Esophagus squamous epithelium (tissue), 5 donors: ENCODE data around the gene GOLGA6C. TPM values are rescaled to one million over a fixed set of nuclear protein-coding genes. Genes with fewer than 3 reads are reported as not detected.
"Not testable (repeated sequence)": the region's sequence is repeated elsewhere in the genome, so short reads cannot be mapped to it uniquely, and the experiment has no call there.

Experiments
- DNase-seq: peaks from one replicate; lab custom pipeline; 2025; lab: John Stamatoyannopoulos, UW
- H3K27ac ChIP-seq, 4 donors: fragments of 200-600 bp; sonication (generic); one replicate each; pipeline ENCODE4 v1.5.1; 2016 to 2019; ENCODE audit warnings: mild to moderate bottlenecking in 1 of 4
- H3K27me3 ChIP-seq, 4 donors: fragments of 200-600 bp; sonication (generic); 1 replicate in 3 of 4; 2 replicates in 1 of 4; pipeline versions ENCODE4 v1.5.1 to v1.6.0; 2017 to 2021; ENCODE audit warnings: antibody characterized with exemption in 1 of 4
- H3K36me3 ChIP-seq, 3 donors: fragments of 200-600 bp; sonication (generic); one replicate each; pipeline ENCODE4 v1.5.1; 2016 to 2019
- H3K4me1 ChIP-seq, 3 donors: fragments of 200-600 bp; sonication (generic); one replicate each; pipeline ENCODE4 v1.5.1; 2017 to 2019
- H3K4me3 ChIP-seq, 4 donors: fragments of 200-600 bp; sonication (generic); 1 replicate in 3 of 4; 2 replicates in 1 of 4; pipeline ENCODE4 v1.5.1; 2016 to 2019; ENCODE audit warnings: mild to moderate bottlenecking in 2 of 4, moderate library complexity in 1 of 4
- H3K9me3 ChIP-seq, 3 donors: fragments of 200-600 bp; sonication (generic); one replicate each; pipeline ENCODE4 v1.5.1; 2016 to 2019
- POLR2A ChIP-seq, 4 donors: fragments of 450-650 bp; IDR thresholded peaks; one replicate each; pipeline ENCODE4 v1.6.1; 2017; ENCODE audit warnings: antibody characterized with exemption in 4 of 4, mild to moderate bottlenecking in 4 of 4, moderate library complexity in 3 of 4
- WGBS, 2 donors: methylation state at CpG; one replicate each; pipeline ENCODE4 v1.1.5; 2018; 5-methylcytosine and 5-hydroxymethylcytosine counted together
- intact Hi-C: fragments of 100-400 bp; cut with DNase I; formaldehyde crosslinking; loops from one replicate; pipeline ENCODE4 v1.15.0; 2022
- total RNA-seq, 4 donors: library from RNA; depleted of rRNA; stranded (reverse); fragments of >200 nt; gene quantifications; one replicate each; pipeline ENCODE4 v1.1.0, GENCODE V29; 2016
- TF ChIP-seq, protein P1 (sequence below), 6 experiments: fragments of 450-650 bp in 4 of 6; fragments of 200-600 bp in 2 of 6; sonication (generic) in 2 of 6; IDR thresholded peaks; one replicate each; pipeline ENCODE4 v1.5.1; 2016 to 2019; ENCODE audit warnings: antibody characterized with exemption in 6 of 6, mild to moderate bottlenecking in 4 of 6, moderate library complexity in 4 of 6
- donor health status: DM: yes; HTN: yes; CAD: no.

Gene GOLGA6C
- total RNA-seq, 4 donors from 2014 or later = not detected

DNA sequence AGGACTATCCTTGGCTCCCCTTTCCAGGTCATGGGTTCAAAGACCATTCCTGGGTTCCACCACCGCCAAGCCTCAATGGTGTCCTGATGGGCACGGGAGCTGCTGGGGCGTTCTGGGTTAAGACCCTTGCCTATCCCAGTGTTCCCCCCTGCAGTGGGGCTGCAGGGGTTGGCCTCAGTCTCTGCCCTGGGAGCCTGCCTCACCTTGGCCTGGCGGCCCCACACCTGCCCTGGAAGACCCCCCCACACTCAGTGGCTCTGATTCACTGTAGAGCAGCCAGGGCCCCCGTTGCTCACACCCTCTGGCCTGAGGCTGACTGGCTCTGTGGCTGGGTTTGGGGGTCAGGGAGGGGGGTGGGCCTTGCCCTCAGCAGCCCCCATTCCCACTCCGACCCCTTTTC, 34.4 kb upstream of the GOLGA6C start:
- Histone ChIP-seq H3K27ac (no peak overlapping the region), H3K4me1 (peaks cover 0 to 14% (median 0%) of the 10 kb centered on the region in 3 donors), H3K4me3 (no peak overlapping the region), H3K9me3 (no peaks in the 10 kb centered on the region), H3K27me3 (peaks cover 0 to 13% (median 0%) of the 10 kb centered on the region in 4 donors), H3K36me3 (no peaks in the 10 kb centered on the region)
- TF ChIP-seq, protein P1, sequence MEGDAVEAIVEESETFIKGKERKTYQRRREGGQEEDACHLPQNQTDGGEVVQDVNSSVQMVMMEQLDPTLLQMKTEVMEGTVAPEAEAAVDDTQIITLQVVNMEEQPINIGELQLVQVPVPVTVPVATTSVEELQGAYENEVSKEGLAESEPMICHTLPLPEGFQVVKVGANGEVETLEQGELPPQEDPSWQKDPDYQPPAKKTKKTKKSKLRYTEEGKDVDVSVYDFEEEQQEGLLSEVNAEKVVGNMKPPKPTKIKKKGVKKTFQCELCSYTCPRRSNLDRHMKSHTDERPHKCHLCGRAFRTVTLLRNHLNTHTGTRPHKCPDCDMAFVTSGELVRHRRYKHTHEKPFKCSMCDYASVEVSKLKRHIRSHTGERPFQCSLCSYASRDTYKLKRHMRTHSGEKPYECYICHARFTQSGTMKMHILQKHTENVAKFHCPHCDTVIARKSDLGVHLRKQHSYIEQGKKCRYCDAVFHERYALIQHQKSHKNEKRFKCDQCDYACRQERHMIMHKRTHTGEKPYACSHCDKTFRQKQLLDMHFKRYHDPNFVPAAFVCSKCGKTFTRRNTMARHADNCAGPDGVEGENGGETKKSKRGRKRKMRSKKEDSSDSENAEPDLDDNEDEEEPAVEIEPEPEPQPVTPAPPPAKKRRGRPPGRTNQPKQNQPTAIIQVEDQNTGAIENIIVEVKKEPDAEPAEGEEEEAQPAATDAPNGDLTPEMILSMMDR (IDR thresholded peaks at IDR 0.05) = no peak
- no peak for TF ChIP-seq POLR2A (IDR thresholded peaks at IDR 0.05)
- intact Hi-C loops = no loop called here
- DNase-seq = no peak
- 63 to 91% methylated on average over 1 to 2 of the region's 6 CpGs for WGBS, 2 donors

DNA sequence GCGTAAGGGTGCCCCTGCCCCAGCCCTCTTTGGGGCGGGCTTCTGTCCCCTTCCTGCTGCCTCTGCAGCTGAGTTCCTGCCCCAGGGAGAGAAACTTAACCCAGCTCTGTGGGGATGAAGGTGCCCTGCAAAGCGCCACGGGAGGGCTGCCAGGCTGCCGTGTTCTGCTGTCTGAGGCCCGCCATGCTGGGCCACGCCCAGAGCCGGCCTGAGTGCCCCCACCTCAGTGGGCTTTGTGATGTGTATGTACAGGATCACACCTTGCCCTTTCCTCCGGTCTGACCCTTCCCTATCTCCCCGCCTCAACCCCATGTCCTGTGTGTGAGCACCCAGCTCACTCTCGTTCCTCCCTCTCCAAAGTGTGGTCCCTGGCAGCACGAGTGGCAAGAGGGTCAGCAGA, 33.9 kb upstream of the GOLGA6C start:
- TF ChIP-seq POLR2A (IDR thresholded peaks at IDR 0.05) = no peak
- TF ChIP-seq, protein P1 (IDR thresholded peaks at IDR 0.05) = no peak
- 44 to 72% methylated on average over 6 to 8 of the region's 12 CpGs for whole genome bisulfite sequencing, 2 donors

DNA sequence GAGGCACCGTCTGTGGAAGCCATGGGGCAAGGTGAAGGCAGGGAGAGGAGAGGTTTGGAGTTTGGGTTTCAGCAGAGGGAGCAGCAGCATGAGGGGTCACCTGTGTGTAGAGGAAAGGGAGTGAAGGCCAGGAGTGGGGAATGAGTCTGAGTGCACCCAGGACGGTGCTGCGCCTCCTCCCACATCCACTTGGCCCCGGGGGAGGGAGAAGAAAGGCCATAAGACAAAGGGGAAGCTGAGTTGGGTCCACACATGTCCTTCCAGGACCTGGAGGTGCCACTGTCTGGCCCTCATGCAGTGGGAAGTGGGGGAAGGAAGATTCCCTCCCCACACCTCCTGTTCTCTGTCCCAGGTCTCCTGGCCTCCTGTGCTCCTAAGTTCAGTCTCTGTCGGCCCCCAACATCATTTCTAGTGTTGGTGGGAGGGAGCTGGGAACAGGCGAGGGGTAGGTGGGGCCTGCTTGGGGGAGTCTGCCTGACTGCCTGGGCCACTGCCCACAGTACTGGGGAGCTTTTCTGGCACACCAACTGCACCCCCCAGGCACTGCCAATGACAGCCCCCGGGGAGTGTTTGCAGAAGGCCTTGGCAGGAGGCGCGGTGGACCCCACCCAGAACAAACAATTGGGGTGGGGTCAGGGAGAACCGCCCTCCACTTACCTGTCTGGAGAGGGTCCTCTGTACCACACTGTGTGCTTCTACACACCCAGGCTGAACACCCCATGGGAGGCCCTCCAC, 32.9 kb upstream of the GOLGA6C start:
- H3K27ac ChIP-seq, H3K4me3 ChIP-seq, DNase-seq, intact Hi-C loops, H3K9me3 ChIP-seq, H3K4me1 ChIP-seq, H3K36me3 ChIP-seq: not testable (repeated sequence)
- 59 to 80% methylated on average over 3 of the region's 10 CpGs for WGBS, 2 donors
- peaks cover 0 to 24% (median 0%) of the 10 kb centered on the region in 4 donors for H3K27me3 ChIP-seq

More for the DNA sequence above, 33.9 kb upstream of the GOLGA6C start:
- H3K4me3 ChIP-seq = no peak overlapping the region
- peaks cover 0 to 8% (median 0%) of the 10 kb centered on the region in 3 donors for H3K4me1 ChIP-seq
- DNase-seq = no peak
- H3K27me3 ChIP-seq = peaks cover 0 to 19% (median 0%) of the 10 kb centered on the region in 4 donors
- intact Hi-C loops = no loop called here
- H3K9me3 ChIP-seq = no peaks in the 10 kb centered on the region
- H3K27ac ChIP-seq = no peak overlapping the region
- no peaks in the 10 kb centered on the region for H3K36me3 ChIP-seq

DNA sequence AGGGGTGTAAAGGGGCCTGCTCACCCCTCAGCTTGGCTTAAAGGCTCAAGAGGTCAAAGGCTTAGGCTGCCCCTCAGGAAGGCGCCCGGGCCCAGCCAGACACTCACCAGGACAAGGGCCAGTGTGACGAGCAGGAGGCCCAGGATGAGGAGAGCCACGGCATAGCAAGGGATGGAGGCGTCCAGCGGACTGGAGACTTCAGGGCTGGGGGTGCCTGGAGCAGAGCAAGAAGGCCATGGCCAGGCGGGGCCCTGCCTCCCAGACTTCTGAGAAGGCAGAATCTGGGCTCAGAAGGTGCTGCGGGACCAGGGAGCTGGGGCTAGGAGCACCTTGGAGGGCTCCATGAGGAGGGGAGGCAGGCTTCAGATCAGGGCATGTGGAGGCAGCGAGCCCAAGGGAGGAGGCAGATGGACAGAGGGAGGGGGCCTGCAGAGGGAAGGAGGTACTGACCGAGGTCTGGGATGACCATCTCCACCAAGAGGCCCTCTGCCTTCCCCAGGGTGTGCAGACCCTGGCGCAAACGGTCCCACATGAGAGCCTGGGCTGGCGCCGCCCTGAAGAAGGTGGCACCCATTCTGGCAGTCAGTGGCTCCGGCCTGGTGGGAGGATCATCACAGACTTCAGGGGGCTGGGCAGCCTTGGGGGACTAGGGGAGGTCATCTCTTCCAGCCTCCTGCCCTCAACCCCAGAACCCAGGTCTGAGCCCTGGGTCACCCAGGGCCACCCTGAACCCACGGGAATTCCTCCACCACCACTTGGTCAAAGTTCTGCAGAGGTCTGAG, 32.0 kb upstream of the GOLGA6C start:
- Histone ChIP-seq H3K27ac (no peak overlapping the region), H3K4me1 (no peaks in the 10 kb centered on the region), H3K4me3 (no peak overlapping the region), H3K27me3 (peaks cover 0 to 24% (median 0%) of the 10 kb centered on the region in 4 donors), H3K36me3 (no peaks in the 10 kb centered on the region), H3K9me3 (no peaks in the 10 kb centered on the region)
- 86 to 90% methylated on average over 7 of the region's 16 CpGs for WGBS, 2 donors
- no peak for DNase-seq
- intact Hi-C loops = no loop called here
- TF ChIP-seq, protein P1 (IDR thresholded peaks at IDR 0.05) = no peak
- no peak for TF ChIP-seq POLR2A (IDR thresholded peaks at IDR 0.05)

DNA sequence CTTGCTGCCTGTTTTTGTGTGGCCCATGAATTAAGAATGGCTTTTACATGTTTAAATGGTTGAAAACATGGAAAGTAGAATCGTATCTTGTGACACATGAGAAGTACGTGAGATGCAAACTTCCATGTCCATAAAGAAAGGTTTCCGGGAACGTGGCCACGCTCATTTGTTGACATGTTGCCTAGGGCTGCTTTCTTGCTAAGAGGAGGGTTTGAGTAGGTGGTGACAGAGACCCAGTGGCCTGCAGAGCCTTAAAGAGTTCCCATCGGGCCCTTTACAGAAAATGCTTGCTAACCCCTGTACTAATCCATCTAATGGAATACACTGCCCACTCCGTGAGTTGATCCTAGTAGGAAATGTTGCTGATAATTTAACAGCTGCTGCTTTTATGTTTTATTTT, 31.0 kb upstream of the GOLGA6C start:
- H3K4me1 ChIP-seq, H3K9me3 ChIP-seq, DNase-seq, H3K36me3 ChIP-seq, H3K27ac ChIP-seq, H3K4me3 ChIP-seq, intact Hi-C loops: not testable (repeated sequence)
- H3K27me3 ChIP-seq = peaks cover 0 to 32% (median 0%) of the 10 kb centered on the region in 4 donors
- 73 to 80% methylated on average over 7 of the region's 7 CpGs for WGBS, 2 donors
